ENCODE data around the gene DENND4A. TPM values are rescaled to one million over a fixed set of nuclear protein-coding genes. Genes with fewer than 3 reads are reported as not detected.

The DENND4A gene
- polyA plus RNA-seq, 1 experiment: 5.1 TPM

- H3K27me3 ChIP-seq (ENCODE audit: control insufficient read depth, insufficient read depth, low read length): no peaks in the 10 kb centered on the region
- H3K4me3 ChIP-seq (ENCODE audit: low read depth, low read length): no peak overlapping the region
- DNase-seq (ENCODE audit: low read depth): no peak
- 0 out of 2 replicates have a peak, but pooled peaks cover 2% of the 10 kb centered on the region for H3K36me3 ChIP-seq (ENCODE audit: control insufficient read depth, insufficient read depth, low read length)
- ChIA-PET POLR2A (no interaction called here), CTCF (interaction anchor here (0.8 to 4.5 kb wide), 18 partner anchors 8 to 270 kb away, joined by 3 to 45 read pairs (median 6); partner anchors contain the start of gene SLC24A1)
- TF ChIP-seq CTCF (IDR thresholded peaks at IDR 0.05; ENCODE audit: insufficient read depth, low read depth, low read length): no peak
Observed at GRCh38 chr15:65639509-65639908, 152.6 kb downstream of the DENND4A start.

GRCh38 chr15:65638681-65639089 lies 153.4 kb downstream of the DENND4A start:
- no peak overlapping the region for H3K4me3 ChIP-seq (ENCODE audit: low read depth, low read length)
- DNase-seq (ENCODE audit: low read depth): peak; percentile 31
- no peaks in the 10 kb centered on the region for H3K36me3 ChIP-seq (ENCODE audit: control insufficient read depth, insufficient read depth, low read length)
- ChIA-PET POLR2A (no interaction called here), CTCF (interaction anchor here (0.6 to 4.5 kb wide), 29 partner anchors 9 to 383 kb away, joined by 3 to 45 read pairs (median 5); partner anchors contain the start of genes INTS14, RAB11A and SLC24A1)
- H3K27me3 ChIP-seq (ENCODE audit: control insufficient read depth, insufficient read depth, low read length): no peaks in the 10 kb centered on the region
- TF ChIP-seq CTCF (IDR thresholded peaks at IDR 0.05; ENCODE audit: insufficient read depth, low read depth, low read length): peak; percentile 79

GRCh38 chr15:65638109-65638508 lies 154.0 kb downstream of the DENND4A start:
- Histone ChIP-seq H3K36me3 (ENCODE audit: control insufficient read depth, insufficient read depth, low read length) (no peaks in the 10 kb centered on the region), H3K4me3 (ENCODE audit: low read depth, low read length) (no peak overlapping the region), H3K27me3 (ENCODE audit: control insufficient read depth, insufficient read depth, low read length) (no peaks in the 10 kb centered on the region)
- no peak for DNase-seq (ENCODE audit: low read depth)
- ChIA-PET CTCF (interaction anchor here (0.5 to 4.5 kb wide), 29 partner anchors 10 to 384 kb away, joined by 3 to 45 read pairs (median 4); partner anchors contain the start of genes INTS14, RAB11A and SLC24A1), POLR2A (interaction anchor here (0.6 kb wide), 1 partner anchor 185 kb away, joined by 3 read pairs; no protein-coding TSS in a partner anchor)
- TF ChIP-seq CTCF (IDR thresholded peaks at IDR 0.05; ENCODE audit: insufficient read depth, low read depth, low read length): no peak

GRCh38 chr15:65634356-65634755 lies 157.7 kb downstream of the DENND4A start:
- ChIA-PET CTCF (no interaction called here), POLR2A (no interaction called here)

GRCh38 chr15:65633752-65634151 lies 158.3 kb downstream of the DENND4A start:
- CTCF ChIA-PET: no interaction called here
- no peak for TF ChIP-seq CTCF (IDR thresholded peaks at IDR 0.05; ENCODE audit: insufficient read depth, low read depth, low read length)
- DNase-seq (ENCODE audit: low read depth): no peak
- no peaks in the 10 kb centered on the region for H3K27me3 ChIP-seq (ENCODE audit: control insufficient read depth, insufficient read depth, low read length)
- POLR2A ChIA-PET: no interaction called here
- no peaks in the 10 kb centered on the region for H3K36me3 ChIP-seq (ENCODE audit: control insufficient read depth, insufficient read depth, low read length)
- no peak overlapping the region for H3K4me3 ChIP-seq (ENCODE audit: low read depth, low read length)

More at GRCh38 chr15:65634356-65634755, 157.7 kb downstream of the DENND4A start:
- H3K27me3 ChIP-seq (ENCODE audit: control insufficient read depth, insufficient read depth, low read length): no peaks in the 10 kb centered on the region
- no peak for DNase-seq (ENCODE audit: low read depth)
- no peak overlapping the region for H3K4me3 ChIP-seq (ENCODE audit: low read depth, low read length)
- TF ChIP-seq CTCF (IDR thresholded peaks at IDR 0.05; ENCODE audit: insufficient read depth, low read depth, low read length): no peak
- no peaks in the 10 kb centered on the region for H3K36me3 ChIP-seq (ENCODE audit: control insufficient read depth, insufficient read depth, low read length)

All from BJ (cell line).